Ovary (tissue), 9 donors: ENCODE measurements around the gene DEFB123. TPM values are rescaled to one million over a fixed set of nuclear protein-coding genes. Genes with fewer than 3 reads are reported as not detected.
"Not testable (repeated sequence)": the region's sequence is repeated elsewhere in the genome, so short reads cannot be mapped to it uniquely, and the experiment has no call there.

Source experiments
- DNase-seq, 5 donors: peaks; one replicate each; pipeline ENCODE4 v3.0.0-alpha.2; 2019 to 2020
- H3K27ac ChIP-seq, 2 donors: fragments of 200-600 bp; one replicate each; pipeline versions ENCODE4 v1.5.1 to v1.8.0; 2019 to 2022
- H3K27me3 ChIP-seq: fragments of 200-600 bp; one replicate; pipeline ENCODE4 v1.8.0; 2022
- H3K36me3 ChIP-seq: fragments of 200-600 bp; sonication (generic); one replicate; pipeline ENCODE4 v1.5.1; 2019
- H3K4me1 ChIP-seq: one replicate; pipeline ENCODE4 v1.8.1; 2013; ENCODE audit warnings: mild to moderate bottlenecking, moderate library complexity; ENCODE audit not compliant: insufficient read depth
- H3K4me3 ChIP-seq: fragments of 200-600 bp; sonication (generic); one replicate; pipeline ENCODE4 v1.5.1; 2017
- H3K9me3 ChIP-seq, 2 donors: fragments of 200-600 bp in 1 of 2; sonication (generic) in 1 of 2; one replicate each; pipeline versions ENCODE4 v1.5.1 to v1.8.1; 2013 to 2019; ENCODE audit warnings: mild to moderate bottlenecking in 1 of 2, moderate library complexity in 1 of 2
- CTCF ChIP-seq, 3 donors: fragments of 450-650 bp in 2 of 3; fragments of 200-600 bp in 1 of 3; IDR thresholded peaks; one replicate each; pipeline versions ENCODE4 v1.5.1 to v1.8.0; 2016 to 2022; ENCODE audit warnings: antibody characterized with exemption in 3 of 3, mild to moderate bottlenecking in 1 of 3
- EP300 ChIP-seq: sonication (generic); formaldehyde crosslinking; IDR thresholded peaks from one replicate; pipeline ENCODE4 v1.6.1; 2017; ENCODE audit warnings: antibody characterized with exemption
- POLR2A ChIP-seq: fragments of 450-650 bp; IDR thresholded peaks from one replicate; pipeline ENCODE4 v1.6.1; 2017; ENCODE audit warnings: antibody characterized with exemption, mild to moderate bottlenecking, moderate library complexity
- WGBS, 3 donors: extraction: QIAGEN DNeasy Blood & Tissue Kit in 1 of 3; methylation state at CpG; one replicate each; pipeline versions ENCODE4 v1.1.5 to v1.1.7; 2013 to 2017; 5-methylcytosine and 5-hydroxymethylcytosine counted together
- intact Hi-C, 4 donors: fragments of 100-400 bp; cut with DNase I; formaldehyde crosslinking; loops; one replicate each; pipeline versions ENCODE4 v1.11.0 to v1.15.1; 2022 to 2023
- polyA plus RNA-seq, 2 donors: library from polyadenylated mRNA; stranded (reverse); fragments of 200-250 nt in 1 of 2; fragments of 350-450 nt in 1 of 2; fragmentation: Illumina TruSeq in 1 of 2; extraction: RNeasy Lipid Tissue Mini Kit (QIAGEN cat#74804) in 1 of 2; gene quantifications; one replicate each; pipeline ENCODE4 v1.2.3, GENCODE V29; 2013 to 2014
- total RNA-seq, 7 donors: library from RNA; depleted of rRNA in 2 of 7; stranded (reverse); fragments of >200 nt in 2 of 7; fragmentation: NEBNext Ultra II Directional in 3 of 7; extraction: Animal tissue kit (Norgen Biotek cat#: 25700) in 3 of 7; gene quantifications; one replicate each; pipeline versions ENCODE4 v1.1.0 to v1.2.4, GENCODE V29; 2016 to 2023
- donor health status: DM: no; HTN: no; CAD: no; lungs with moderate emphysema.
- donor health status: DM: no; HTN: no; CAD: no.
- donor health status: Bipolar disorder and iron deficiency.
- donor health status: DM: yes; HTN: yes; CAD: no.
- donor health status: DM: no; HTN: no; CAD: no.
- donor health status: DM: yes; HTN: yes; CAD: no.

The DEFB123 gene
- total and polyA plus RNA-seq, 9 donors = not detected

- intact Hi-C loops = no loop called here
- 68 to 74% (median 70%) methylated on average over 8 of the region's 8 CpGs for WGBS, 3 donors
Observed at GRCh38 chr20:31449511-31450414, 9.3 kb downstream of the DEFB123 start.

GRCh38 chr20:31452575-31452974, 12.1 kb downstream of the DEFB123 start:
- no peaks in the 10 kb centered on the region for H3K9me3 ChIP-seq
- H3K36me3 ChIP-seq = no peaks in the 10 kb centered on the region
- WGBS, 3 donors = 66 to 67% (median 66%) methylated on average over 2 of the region's 2 CpGs
- no peak overlapping the region for H3K4me3 ChIP-seq
- H3K27me3 ChIP-seq = no peaks in the 10 kb centered on the region
- intact Hi-C loops = no loop called here
- no peak overlapping the region for H3K27ac ChIP-seq
- no peak for DNase-seq
- H3K4me1 ChIP-seq = no peaks in the 10 kb centered on the region
- TF ChIP-seq EP300 = no peak
- TF ChIP-seq CTCF (IDR thresholded peaks at IDR 0.05) = no peak
- no peak for TF ChIP-seq POLR2A

More at GRCh38 chr20:31449511-31450414, 9.3 kb downstream of the DEFB123 start:
- H3K4me1 ChIP-seq = no peaks in the 10 kb centered on the region
- H3K27ac ChIP-seq = no peak overlapping the region
- no peaks in the 10 kb centered on the region for H3K36me3 ChIP-seq
- H3K27me3 ChIP-seq = no peaks in the 10 kb centered on the region
- no peaks in the 10 kb centered on the region for H3K9me3 ChIP-seq
- DNase-seq = no peak
- TF ChIP-seq EP300 = no peak
- TF ChIP-seq CTCF (IDR thresholded peaks at IDR 0.05) = no peak
- no peak for TF ChIP-seq POLR2A
- no peak overlapping the region for H3K4me3 ChIP-seq

- DNase-seq = no peak
- Histone ChIP-seq H3K4me1 (no peaks in the 10 kb centered on the region), H3K27ac (no peak overlapping the region), H3K9me3 (no peaks in the 10 kb centered on the region), H3K36me3 (no peaks in the 10 kb centered on the region), H3K4me3 (no peak overlapping the region), H3K27me3 (no peaks in the 10 kb centered on the region)
- intact Hi-C loops = no loop called here
- TF ChIP-seq CTCF (IDR thresholded peaks at IDR 0.05) (no peak), EP300 (no peak), POLR2A (no peak)
- 84 to 86% (median 86%) methylated on average over 1 of the region's 1 CpG for WGBS, 3 donors
Observed at GRCh38 chr20:31454361-31454760, 13.9 kb downstream of the DEFB123 start.

- H3K4me1 ChIP-seq, H3K9me3 ChIP-seq, H3K27ac ChIP-seq, H3K4me3 ChIP-seq, H3K36me3 ChIP-seq, intact Hi-C loops, DNase-seq, H3K27me3 ChIP-seq: not testable (repeated sequence)
- 89% methylated on average over 26 of the region's 33 CpGs; no CpG with 5 or more reads in 2 of the 3 donors for WGBS, 3 donors
Observed at GRCh38 chr20:31470946-31471345, 30.5 kb downstream of the DEFB123 start.
